ENCODE results near the gene ROS1.
"Not testable (repeated sequence)": the region's sequence is repeated elsewhere in the genome, so short reads cannot be mapped to it uniquely, and the experiment has no call there.

The ROS1 gene

DNA sequence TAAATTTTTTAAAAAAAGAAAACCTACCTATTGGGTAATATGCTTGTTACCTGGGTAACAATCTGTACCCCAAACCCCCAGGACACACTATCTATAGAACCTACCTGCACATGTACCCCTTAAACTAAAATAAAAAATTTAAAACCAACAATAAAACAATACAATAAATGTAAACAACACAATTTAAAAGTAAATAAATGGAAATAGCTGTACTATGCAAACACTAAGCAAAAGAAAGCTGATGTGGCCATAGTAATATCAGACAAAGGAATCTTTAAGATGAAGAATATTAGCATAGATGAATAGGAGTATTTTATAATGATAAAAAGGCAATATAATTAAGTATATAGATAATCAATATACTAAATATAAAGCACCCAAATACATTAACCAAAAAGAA, 50.3 kb downstream of the ROS1 start:
- DNase-seq = no peak

DNA sequence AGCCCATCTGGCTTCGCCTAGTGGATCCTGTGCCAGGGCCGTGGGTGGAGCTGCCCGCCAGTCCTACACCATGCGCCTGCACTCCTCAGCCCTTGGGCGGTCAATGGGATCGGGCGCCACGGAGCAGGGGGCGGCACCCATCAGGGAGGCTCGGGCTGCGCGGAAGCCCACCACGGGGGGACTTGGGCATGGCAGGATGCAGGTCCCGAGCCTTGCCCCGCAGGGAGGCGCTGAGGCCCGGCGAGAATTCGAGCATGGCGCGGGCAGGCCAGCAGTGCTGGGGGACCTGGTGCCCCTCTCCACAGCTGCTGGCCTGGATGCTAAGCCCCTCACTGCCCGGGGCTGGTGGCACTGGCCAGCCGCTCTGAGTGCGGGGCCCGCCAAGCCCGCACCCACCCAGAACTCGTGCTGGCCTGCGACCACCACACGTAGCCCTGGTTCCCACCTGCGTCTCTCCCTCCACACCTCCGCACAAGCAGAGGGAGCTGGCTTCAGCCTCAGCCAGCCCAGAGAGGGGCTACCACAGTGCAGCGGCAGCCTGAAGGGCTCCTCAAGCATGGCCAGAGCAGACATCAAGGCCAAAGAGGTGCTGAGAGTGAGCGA, 52.4 kb downstream of the ROS1 start:
- DNase-seq = no peak

DNA sequence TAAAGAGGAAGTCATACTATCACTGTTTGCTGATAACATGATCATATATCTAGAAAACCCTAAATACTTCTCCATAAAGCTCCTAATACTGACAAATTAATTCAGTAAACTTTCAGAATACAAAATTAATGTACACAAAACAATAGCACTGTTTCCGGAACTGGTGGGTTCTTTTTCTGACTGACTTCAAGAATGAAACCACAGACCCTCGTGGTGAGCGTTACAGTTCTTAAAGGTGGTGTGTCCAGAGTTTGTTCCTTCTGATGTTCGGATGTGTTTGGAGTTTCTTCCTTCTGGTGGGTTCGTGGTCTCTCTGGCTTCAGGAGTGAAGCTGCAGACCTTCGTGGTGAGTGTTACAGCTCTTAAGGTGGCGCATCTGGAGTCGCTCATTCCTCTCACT, 53.5 kb downstream of the ROS1 start:
- not testable (repeated sequence) for DNase-seq

DNA sequence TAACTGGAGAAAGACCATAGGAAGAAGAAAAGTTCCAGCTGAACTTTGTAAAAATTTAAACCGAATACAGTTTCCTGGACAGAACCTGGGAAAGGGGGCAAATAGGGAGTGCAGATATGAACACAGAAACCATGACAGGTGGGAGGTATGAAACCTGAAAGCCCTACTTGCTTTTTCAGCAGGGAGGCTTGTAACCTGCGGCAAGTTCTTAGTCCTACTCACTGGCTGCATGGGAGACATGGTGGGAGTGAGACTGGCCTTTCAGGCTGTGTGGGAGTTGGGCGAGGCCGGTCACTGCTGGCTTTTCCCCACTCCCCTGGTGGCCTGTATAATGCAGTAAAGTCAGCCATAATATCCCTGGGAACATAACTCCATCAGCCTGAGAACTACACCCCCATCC, 54.2 kb downstream of the ROS1 start:
- no peak for DNase-seq

DNA sequence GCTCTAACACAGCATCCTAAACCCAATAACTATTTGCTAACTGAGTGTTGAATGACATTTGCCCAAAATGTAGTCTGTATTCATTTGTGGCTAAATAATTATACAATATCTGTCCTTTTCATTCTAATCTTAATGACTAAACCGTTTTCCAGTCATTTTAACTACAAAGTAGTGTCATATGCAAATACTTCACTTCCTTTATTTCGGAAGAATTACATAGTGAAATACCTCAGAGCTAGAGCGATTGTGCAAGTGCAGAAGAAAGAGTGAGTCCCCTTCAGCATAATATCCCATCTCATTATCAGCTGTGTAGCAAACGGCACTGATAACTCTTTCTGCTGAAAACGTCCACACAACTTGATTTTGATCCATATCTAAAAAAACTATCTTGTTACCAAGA, 66.2 kb downstream of the ROS1 start:
- DNase-seq = no peak

DNA sequence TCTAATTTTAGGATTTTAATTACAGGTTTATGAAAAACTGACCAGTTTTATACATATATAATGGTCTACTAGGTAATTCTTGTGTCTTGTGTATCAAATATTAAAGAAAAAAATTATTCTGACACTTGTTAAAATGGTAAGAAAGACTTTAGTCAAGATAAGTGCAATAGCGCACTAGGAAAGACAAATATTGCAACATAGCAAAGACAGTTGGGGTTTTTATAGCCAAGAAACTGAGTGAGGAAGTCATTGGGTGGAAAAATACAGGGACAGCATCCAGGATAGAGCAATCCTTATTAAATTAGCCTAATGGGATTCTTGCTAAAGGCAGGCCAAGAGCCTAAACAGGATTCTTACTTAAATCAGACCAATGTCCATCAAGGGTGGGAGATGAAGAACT, 71.1 kb downstream of the ROS1 start:
- DNase-seq = no peak

DNA sequence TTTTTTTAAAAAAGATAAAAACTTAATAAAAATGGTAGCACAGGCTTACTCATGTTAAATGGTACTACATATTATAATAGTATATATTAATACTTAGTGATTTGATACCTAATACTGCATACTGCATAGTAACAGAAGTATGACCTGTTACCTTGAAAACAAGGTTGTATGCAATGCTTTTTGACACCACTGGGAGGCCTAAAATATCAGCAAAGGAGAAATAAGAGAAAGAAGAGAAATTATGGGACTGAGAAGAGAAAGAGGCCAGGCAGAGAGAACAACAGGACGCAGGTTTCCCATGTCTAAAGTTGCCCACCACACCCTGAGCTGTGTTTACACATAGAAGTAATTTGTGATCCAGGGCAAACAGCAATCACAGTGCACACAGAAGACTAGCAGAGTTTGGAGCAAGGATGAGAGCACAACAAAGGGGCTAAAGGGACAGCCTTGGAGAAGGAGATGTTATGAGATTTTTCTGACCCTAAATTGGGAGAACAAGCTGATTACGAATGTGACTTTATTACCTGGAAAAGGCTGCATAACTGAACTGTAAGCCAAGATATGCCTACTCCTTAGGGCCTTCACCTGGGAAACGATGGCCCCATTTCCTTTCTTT, 73.2 kb downstream of the ROS1 start:
- DNase-seq = no peak

DNA sequence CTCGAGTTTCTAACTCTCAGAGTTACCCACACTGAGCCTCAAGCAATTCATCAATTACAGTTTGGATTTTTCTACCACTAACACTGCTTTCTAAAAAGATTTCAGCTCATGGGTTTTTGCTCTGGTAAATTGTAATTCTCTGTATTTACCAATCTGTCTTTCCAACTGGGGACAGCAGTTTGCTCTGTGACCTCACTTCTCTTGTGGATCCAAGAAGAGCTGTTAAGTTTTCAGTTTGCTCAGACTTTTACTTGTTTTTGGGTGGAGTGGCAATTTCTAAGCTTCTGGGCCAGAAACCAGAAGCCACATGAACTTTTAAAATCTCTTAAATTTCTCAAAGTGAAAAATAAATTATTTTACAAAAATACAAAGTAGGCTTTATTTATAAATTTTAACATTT, 74.2 kb downstream of the ROS1 start:
- DNase-seq = no peak

DNA sequence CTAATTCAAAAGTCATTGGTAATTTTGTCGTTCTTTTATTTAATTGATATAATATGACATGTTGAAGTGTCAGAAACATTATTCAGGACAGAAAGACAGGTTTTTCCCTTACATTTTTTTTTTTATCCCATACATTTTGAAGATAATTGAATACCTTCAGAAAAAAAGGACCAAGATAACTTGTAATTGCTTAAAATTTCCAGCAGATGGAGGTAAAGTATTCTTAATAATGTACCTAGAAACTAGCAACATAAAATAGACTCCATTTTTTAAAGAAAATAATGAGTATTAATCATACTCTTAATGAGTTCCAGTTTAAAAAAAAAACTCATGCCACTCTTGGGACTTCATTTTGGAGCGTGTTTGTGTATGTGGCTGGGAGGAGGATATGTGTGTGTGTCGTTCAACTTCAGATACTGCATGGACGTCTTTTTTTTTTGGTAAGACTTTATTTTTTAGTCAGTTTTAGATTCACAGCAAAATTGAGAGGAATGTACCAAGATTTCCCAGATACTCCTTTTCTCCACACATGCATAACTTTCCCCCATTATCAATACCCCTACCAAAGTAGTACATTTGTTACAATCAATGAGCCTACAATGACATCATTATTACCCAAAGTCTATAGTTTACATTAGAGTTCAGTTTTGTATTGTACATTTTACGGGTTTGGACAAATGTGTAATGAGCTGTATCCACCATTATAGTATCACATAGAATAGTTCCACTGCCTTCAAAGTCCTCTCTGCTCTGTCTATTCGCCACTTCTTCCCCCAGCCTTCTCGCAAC, 79.4 kb downstream of the ROS1 start:
- DNase-seq = peak; percentile 5

DNA sequence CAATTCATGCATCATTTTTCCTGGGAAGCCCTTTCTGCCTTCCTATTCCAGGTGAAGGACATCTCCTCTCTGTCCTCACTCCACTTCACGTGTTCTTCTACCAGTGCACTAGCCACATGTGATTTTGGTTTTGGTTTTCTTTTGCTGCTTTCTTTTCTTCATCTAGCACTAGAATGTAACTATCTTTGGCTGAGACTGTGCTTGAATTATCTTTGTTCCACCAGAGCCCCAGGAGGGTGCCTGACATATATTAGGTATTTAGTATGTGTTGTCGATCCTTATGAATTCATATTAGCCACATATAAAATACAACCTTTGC, 80.5 kb downstream of the ROS1 start:
- DNase-seq = no peak

DNA sequence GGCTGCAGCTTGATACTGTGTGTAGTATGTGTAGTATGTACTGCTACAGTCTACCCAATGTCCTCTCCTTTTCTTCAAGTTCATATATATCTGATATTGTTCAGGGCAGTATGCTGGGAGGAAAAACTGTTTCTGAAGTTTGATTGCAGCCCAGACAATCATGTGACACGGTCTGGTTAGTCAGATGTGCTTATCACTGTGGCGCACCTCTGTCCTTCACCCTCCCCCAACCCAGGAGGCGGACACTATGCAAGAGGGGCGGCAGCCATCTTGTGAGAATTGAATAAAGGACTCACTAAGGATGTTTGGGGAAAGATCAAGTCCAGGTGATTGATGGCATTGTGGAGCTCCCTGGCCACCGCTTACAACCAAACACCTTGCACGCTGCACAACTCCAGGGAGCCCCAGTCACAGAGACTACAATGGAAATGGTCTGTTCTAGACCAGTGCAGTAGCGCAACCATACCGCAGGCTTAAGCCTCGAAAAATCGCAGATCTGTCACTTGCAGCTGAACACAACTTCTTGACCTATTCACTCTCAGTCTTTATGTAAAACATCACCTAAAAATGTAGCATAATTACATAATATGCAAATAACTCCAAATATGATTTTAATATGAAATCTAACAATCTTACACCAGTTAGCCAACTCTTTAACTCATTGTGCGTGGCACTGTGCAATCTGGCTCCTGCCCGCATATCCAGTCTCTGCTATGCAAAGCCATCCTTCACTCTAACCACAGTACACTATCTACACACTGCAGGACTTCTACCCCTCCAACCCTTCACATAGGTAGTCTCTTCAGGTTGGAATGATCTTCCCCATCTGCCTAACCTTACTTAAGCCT, 81.1 kb downstream of the ROS1 start:
- DNase-seq = no peak

DNA sequence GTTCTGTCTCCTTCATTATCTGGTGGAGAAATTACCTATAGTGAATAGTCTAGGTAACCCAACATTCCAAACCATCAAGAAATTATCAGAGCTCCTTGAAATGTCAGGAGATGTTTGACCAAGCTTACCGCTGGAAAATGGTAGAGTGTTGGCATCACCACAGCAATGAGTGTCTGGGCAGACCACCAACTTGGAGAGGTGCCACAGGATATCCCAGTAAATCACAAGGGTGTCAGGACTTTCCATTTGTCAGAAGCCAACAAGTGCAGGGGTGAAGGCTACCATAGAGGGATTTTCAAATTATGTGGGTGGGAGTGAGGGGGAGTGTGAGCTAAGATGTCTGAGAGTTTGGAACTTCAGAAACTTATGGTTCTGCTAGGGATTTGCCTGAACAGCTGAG, 87.2 kb downstream of the ROS1 start:
- DNase-seq = no peak

DNA sequence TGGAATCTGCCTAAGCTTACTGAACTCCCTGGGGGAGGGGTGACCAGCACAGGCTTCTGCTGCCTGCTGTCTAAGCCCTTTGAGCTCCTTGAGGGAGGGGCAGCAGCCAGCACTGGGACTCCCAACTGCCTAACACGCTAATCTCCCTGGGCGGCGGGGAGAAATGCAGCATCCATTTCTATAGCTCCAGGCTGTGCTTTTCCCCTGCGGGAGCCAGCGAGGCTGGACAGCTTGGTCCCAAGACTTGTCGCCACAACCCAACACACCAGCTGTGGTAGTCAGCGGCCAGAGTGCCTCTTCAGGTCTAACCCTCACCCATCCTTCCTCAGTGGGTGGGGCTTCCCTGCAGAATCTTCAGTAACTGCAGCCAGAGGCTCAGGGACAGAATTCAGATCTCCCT, 95.8 kb downstream of the ROS1 start:
- DNase-seq = no peak

DNA sequence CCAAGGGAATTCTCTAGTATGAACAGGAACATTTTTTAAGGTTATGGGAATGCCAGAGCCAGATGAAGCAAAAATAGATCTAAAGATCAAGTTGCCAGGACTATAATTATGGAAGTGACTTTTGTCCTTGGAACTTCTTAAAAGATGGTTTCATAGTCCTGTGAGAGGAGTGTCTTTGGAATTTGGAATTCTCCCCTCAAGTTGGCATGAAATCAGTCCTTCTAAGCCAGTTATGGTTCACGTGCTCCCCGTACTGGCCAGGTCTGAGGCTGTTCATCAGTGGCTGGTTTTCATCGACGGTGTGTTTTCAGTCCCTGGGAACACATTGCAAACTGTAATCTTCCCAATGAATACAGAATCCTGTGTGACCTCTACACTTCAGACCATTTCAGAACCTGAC, 97.2 kb downstream of the ROS1 start:
- no peak for DNase-seq

DNA sequence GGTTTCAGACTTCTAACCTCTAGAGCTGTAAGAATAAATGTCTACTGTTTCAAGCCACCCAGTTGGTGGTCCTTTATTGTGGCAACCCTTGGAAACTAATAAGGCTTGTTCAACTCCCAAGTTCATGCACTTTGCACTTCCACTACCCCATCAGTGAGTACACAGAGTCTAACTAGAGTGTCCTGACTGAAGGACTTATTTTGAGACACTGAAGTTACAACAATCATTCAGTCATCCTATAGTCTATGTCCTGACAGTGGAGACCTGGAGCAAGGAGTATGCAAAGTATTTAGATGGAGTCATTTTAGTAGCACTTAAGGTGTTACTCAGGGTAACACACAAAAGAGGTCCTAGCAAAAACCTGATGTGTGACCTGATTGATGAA, 97.7 kb downstream of the ROS1 start:
- no peak for DNase-seq

DNA sequence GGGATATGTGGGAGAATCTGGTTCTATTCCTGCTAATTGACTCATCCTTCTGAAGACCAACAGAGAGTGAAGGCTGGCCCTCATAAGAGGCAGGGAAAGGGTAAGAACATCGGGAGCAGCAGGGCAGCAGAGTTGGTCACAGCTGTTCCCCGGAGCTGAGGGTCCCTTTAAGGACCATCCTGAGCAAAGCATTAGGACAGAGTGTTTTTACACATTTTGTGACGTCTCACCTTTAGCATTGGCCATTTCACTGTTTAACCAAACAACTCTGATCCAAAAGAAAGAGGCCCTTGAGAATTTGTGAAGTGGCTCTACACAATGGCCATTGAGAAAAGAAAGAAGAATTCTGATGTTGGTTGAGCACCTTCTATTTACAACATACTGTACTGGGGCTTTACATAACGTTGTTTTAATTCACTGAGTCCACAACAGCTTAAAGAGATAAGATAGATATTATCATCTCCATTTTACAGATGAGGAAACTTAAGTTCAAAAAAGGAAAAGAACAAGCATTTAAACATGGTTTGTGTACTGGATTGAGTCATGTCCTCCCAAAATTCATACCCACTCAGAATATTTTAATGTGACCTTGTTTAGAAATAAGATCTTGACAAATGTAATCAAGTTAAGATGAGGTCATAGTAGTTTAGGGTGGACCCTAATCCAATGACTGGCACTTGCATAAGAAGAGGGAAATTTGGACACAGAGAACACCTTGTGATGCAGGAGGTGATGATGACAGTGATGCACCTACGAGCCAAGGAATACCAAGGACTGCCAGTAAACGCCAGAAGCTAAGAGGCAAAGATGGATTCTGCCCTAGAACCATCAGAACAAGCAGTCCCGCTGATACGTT, 98.4 kb downstream of the ROS1 start:
- DNase-seq = no peak

DNA sequence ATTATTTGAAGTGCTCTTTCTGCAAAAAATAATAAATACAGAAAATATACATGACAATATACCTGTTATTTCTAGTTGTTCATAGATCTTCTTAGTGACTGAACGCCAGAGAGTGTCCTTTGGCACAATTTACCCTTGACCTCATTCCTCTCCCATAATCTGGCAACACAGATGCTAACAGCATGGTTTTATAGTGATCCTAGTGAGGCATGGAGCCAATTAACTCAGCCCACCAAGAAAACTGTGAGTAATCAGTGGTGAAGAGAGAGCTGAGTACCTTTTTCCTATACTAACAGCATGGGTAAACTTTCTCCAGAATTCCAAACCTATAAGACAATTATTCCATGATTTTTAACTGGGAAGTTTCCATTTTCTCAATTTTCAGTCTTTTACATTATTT, 99.3 kb downstream of the ROS1 start:
- no peak for DNase-seq

DNA sequence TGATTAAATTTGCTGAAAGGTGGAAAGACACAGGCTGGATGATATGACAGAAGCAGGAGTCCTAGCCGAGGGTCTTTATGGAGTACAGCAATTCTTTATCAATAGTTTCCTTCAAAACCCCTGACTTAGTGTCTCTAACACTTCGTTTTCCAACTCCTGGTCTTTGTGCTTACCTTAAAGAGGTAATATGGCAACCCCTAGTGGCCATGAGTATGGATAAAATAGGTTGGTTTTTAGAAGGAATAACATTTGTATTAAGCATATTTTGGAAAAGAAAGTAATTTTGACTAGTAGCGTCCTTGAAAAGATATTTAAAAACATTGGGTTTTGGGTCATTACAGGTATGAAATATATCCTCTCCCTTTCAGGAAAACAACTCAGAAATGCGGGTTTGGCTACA, 108.5 kb downstream of the ROS1 start:
- no peak for DNase-seq

DNA sequence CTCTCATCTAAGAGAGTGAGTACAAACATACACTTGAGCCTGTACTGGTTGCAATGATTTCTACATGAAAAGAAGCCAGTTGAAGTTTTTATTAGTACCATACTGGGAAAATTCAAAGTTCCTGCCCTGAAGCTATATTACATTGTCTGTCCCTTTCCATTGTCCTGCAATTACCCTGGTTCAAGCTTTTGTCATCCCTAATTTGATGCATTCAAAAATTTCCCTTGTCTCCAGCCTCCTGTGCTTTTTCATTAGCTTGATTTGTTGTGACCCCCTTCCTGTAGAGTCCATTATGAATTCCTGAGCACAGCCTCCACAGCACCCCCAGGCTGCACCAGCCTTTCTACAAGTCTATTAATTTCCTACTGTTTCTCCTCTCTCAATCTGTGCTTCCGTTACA, 114.0 kb downstream of the ROS1 start:
- DNase-seq = no peak

DNA sequence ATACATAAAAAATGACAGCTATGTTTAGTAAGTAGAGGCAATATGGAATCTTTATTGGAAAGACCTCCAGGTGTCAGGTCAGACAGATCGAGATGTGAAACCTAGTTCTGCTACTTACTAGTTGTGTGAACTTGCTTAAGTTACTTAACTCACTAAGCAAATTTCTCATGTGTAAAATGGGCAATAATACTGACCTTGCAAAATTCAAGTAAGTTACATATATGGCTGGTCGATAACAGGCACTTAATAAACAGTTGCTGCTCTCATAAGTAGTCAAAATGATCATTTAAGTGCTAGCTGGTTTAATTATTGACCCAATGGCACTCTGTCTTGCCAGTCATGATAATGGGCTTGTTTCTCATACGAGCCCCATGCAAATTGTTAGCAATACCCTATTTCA, 114.4 kb downstream of the ROS1 start:
- DNase-seq = no peak

DNA sequence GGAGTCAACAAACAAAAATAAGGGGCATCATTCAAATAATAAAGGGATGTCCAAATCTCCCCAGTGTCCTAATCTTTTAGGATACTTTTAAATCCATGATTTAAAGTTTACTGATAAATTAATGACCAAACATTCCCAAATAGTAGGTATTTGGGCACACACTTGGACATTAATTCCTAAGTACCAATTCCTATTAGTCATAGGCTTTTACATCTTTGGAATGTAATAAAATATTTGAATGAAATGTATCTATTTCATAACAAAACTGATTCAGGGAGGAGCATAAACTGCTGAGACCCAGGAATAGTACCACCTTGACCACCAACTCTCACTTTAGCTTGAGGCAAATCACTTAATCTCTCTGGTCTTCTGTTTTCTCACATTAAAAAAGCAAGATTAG, 116.1 kb downstream of the ROS1 start:
- no peak for DNase-seq

DNA sequence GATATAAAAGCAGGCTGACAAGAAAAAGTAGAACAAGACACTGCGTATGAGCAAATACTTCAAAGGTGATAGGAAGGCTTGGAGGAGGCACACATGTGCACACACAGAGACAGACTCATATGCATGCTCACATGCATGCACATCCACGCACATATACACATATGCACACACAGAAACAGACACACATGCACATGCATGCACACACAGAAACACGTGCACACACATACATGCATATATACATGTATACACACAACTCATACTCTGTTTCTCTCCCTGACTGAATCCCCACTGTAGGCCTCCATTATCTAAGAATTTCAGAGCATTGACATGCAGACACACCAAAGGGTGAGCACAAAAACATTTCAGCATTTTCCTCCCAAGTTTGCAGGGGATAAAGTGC, 116.7 kb downstream of the ROS1 start:
- DNase-seq = no peak

DNA sequence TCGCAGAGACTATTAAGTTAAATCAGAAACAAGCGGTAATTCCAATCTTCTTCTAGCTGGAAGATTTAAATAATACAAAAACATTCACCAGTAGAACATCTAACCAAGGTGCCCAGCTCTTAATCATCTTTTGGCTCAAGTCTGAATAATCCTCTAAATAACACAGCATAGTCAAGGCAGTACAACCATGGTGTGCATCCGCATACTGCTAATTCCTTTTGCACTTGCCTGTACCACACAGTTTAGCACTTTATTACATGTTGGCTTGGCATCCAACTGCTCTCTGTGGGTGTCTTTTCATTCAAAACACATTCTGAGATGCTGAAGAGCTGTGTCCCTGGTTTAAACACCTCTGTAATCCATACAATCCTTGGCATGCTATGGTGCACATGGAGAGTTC, 118.1 kb downstream of the ROS1 start:
- DNase-seq = no peak
